ENCODE results near the gene CLDN12.

DNA sequence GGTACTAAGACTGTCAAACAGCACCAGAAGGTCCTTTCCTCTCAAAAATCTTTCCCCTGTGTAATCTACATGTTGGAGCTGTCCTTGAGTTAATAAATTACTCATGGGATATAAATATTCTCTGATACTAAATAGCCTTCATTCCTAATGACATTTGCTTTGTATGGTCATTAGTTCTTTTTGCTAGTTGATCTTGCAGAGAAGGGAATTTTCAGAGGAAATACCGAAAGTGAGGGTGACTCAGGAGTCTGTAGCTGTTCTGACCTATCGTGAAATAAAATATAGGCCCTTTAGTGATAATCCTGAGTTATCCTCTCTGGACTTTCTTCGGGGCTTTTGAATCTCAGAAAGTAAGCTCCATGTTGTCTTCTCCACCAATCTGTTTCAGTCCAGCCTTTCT, 19.4 kb upstream of the CLDN12 start:
- TF ChIP-seq POLR2AphosphoS5 (IDR thresholded peaks at IDR 0.05; ENCODE audit: low read depth, low read length): no peak
- no peak for TF ChIP-seq TAF1 (IDR thresholded peaks at IDR 0.05; ENCODE audit: borderline replicate concordance, low read depth, low read length)
- TF ChIP-seq POLR2A (IDR thresholded peaks at IDR 0.05; ENCODE audit: low read depth, low read length): no peak
